DOHH2 (cell line): Measurements from ENCODE around the gene CASKIN1.

Experiments used
- CTCF ChIP-seq: fragments of 200-600 bp; sonication (generic); IDR thresholded peaks from one replicate; pipeline ENCODE4 v1.5.1; 2014; ENCODE audit warnings: antibody characterized with exemption, mild to moderate bottlenecking, low read depth, low read length; ENCODE audit not compliant: poor library complexity, severe bottlenecking
- EZH2phosphoT487 ChIP-seq: fragments of 200-600 bp; sonication (generic); IDR thresholded peaks from 2 replicates; pipeline ENCODE4 v1.6.1; 2017; ENCODE audit warnings: borderline replicate concordance, mild to moderate bottlenecking, antibody characterized with exemption, low read length, moderate library complexity, mixed read lengths

- TF ChIP-seq CTCF (no peak), EZH2phosphoT487 (no peak)
These were observed 10.0 kb upstream of the CASKIN1 start for GRCh38 chr16:2206420-2206779.
